GM20000 (cell line): ENCODE measurements around the gene SPR.
"Not testable (repeated sequence)": the region's sequence is repeated elsewhere in the genome, so short reads cannot be mapped to it uniquely, and the experiment has no call there.

Source experiments
- DNase-seq: peaks from one replicate; pipeline ENCODE4 v3.0.0; 2012; ENCODE audit warnings: low spot score
- CTCF ChIP-seq: IDR thresholded peaks from 2 replicates; pipeline ENCODE4 v1.5.1; 2012; ENCODE audit warnings: mild to moderate bottlenecking, control low read depth; ENCODE audit errors: extremely low read depth, missing control alignments

SPR gene

DNA sequence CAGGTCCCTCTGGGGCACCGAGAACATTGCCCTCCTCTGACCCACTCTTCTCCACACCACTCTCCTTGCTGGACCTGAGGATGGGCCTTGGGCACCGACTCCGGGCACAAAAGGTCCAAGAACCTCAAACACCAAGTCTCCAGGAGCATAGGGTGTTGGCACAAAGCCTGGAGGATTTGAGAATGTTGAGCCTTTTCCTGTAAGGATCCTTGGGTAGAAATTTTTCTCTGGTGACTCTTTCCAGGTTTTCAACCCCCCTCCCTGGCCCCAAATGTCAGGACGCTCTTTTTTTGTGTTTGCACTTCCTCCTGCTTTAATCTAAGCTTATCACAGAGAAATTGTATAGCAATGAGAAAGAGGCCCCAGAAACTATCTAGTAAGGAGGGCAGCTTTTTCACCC lies 9.2 kb downstream of the SPR start:
- no peak for DNase-seq
- TF ChIP-seq CTCF, result no peak

GRCh38 chr2:72897785-72898584 lies 10.8 kb downstream of the SPR start:
- no peak for DNase-seq
- TF ChIP-seq CTCF, result no peak

DNA sequence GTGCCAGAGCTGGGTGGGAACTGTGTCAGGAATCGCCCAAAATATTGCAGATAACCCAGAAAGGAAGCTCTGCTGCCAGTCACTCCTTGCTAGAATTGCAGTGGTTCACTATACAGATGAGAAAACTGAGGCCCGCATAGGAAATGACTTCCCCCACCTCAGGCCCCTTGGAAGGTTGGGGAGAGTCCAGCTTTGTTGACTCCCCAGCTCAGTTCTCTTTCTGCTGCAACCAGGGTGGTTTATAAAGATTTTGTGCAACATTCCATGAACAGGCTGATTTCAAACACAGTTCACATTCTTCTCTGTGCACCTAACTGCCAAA lies 11.3 kb downstream of the SPR start:
- TF ChIP-seq CTCF, result no peak
- DNase-seq, result no peak

- no peak for DNase-seq
- TF ChIP-seq CTCF, result no peak
These were observed 13.1 kb downstream of the SPR start for GRCh38 chr2:72900191-72900825.

- no peak for TF ChIP-seq CTCF
- DNase-seq, result no peak
These were observed 14.2 kb downstream of the SPR start for GRCh38 chr2:72901426-72901825.

GRCh38 chr2:72907369-72907768 lies 20.2 kb downstream of the SPR start:
- not testable (repeated sequence) for DNase-seq

DNA sequence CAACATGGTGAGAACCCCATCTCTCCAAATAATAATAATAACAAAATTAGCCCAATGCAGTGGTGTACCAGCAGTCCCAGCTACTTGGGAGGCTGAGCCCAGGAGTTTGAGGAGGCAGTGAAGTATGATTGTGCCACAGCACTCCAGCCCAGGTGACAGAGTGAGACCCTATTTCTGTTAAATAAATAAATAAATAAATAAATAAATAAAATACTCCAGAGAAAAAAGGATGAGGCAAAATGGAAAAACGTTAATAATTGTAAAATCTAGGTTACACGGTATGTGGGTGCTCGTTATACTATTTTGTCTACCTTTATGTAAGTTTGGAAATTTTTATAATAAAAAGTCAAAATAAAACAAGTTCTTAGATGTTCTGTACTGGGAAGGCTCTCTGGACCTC lies 21.5 kb downstream of the SPR start:
- no peak for DNase-seq
- TF ChIP-seq CTCF, result no peak

DNA sequence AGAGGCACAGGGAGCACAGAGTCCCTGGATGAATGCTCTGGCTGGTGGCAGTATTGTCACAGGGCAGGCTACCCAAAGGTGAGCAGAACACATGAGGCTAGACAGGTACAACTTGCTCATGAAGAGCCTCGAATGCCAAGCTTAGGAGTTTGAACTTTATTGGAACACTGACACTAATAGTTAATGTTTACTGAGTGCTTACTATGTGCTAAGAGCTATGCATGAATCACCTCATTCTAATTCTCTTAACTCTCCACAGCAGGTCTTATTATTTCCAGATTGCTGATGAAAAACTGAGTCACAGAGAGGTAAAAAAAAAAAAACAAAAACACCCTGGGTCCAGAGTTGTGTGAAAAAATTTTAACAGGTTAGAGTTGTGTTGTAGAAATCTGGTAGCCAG lies 24.0 kb downstream of the SPR start:
- TF ChIP-seq CTCF, result no peak
- DNase-seq, result no peak
